IPS-NIHi7 (cell line): ENCODE measurements around the gene RSPH9.

ENCODE experiments used
- DNase-seq: peaks from one replicate; pipeline ENCODE4 v3.0.0; 2012; ENCODE audit warnings: mixed read lengths; ENCODE audit errors: extremely low spot score

RSPH9 gene

DNA sequence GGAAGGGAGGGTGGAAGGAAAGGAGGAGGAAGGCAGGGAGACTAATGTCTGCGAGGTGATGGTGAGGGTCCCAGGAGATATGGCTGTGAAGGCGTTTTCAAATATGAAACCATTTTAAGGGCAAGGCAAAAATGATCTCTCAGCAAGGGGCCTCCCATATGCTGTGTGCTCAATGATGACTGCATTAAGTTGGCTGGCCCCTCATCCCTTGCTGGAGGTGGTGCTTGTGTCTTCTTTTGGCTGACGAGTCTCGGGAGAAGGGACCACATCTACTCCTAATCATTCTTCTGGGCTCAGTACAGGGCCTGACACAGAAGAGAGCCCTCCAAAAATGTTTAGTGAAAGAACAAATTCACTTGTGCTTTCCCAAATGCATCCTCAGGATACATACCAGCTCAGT, 65.7 kb downstream of the RSPH9 start:
- DNase-seq, result no peak

DNA sequence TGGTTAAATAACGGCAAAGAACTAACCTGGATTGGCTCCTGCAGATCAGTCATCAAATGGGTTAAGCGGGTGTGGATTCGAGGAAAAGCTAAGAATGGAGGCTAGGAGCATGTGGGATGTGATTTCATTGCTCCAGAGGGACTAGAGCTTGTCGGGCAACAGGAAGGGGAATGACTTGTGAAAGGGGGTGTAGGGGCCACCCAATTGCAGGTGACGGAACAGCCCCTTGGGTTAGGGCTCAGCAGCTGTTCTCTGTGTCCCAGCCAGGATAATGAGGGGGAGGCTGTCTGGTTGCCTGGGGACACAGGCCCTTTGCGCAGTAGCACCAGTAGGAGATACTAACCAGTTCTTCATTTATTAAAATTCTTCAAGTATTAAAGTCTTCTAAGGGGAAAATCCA, 67.7 kb downstream of the RSPH9 start:
- no peak for DNase-seq

DNA sequence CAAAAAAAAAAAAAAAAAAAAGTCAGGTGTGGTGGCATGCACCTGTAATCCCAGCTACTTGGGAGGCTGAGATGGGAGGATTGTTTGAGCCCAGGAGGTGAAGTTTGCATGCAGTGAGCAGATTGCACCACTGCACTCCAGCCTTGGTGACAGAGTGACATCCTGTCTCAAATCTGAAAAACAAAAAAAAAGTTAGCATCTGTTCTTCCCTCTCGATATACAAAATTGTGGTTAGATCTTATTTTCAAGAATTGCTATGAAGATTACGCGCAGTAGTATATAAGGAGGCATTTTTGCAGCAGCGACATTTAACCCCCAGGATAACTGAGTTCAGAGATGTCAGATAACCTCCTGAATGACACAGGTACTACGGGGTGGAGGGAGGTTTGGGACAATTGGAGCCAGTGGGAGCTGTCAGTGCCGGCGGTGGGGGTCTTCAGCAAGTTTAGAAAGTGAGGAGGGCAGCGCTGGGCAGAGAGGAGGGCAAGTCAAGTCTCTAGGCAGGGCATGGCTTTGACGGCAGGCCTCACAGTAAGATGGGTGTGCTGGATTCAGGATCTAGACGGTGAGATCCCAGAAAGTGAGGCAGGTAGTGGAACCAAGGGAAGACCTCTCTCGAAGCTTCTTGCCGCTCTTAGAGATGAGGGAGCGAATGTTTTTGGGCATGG, 68.9 kb downstream of the RSPH9 start:
- DNase-seq, result no peak

DNA sequence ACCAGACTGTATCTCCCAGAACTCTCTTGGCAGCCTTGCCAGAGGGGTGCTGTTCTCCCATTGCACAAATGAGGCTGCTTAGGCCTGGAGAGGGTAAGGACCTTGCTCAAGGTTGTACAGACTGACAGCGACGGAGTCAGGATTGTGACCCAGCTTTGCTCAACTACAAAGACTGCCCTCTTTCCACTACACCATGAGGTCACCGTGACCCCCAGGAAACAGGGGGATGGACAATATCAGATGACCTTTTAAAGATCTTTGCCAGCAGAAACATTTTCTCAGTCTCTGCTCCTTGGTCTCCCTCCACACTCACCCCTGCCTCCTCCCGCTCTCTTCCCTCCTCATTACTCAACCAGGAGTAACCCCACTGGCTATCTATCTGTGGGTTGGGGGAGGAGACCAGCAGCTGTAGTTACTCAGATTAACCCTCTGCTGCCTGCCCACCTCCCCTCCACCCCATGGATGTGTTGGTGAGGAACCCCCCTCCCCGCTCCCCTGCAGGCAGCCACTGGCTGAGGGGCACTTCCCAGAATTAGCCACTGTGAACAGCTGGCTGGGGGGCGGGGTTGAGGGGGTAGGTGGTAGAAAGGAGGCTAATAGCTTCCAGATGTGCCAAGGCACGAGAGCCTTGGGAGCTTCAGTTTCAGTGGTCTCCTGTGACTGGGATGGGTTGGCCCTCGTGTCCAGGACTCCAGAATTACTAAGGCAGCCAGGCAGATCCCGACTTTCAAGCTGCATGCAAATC, 69.6 kb downstream of the RSPH9 start:
- peak; percentile 52 for DNase-seq

DNA sequence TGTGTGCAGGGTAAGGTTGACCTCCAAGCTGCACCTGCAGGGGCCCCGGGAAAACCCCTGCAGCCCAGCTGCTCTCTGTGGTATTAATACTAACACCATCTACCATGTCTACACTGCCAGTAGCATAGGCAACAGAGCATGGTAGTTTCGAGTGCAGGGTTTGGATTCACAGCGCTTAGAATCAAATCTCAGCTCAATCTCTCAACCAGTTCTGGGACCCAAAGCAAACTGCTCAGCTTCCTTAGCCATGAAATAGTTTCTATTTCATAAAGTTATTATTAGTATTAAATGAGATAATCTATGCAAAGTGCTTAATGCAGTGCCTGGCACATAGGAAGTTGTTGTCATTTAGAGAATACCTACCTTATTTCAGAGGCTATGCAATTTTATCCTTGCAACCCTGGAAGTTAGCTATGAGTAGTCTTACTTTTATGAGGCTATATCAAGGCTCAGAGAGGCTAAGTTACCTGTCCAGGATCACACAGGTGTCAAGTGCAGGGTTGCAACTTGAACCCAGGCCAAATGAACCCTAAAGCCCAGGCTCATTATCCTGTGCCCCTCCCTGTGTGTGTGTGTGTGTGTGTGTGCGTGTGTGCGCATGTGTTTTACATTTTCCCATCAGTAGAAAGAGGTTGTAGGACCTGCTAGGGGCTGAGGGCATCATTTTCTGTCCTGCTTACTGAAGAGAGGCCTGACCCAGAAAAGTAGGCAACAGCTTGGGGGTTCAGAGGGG, 70.4 kb downstream of the RSPH9 start:
- DNase-seq, result no peak

DNA sequence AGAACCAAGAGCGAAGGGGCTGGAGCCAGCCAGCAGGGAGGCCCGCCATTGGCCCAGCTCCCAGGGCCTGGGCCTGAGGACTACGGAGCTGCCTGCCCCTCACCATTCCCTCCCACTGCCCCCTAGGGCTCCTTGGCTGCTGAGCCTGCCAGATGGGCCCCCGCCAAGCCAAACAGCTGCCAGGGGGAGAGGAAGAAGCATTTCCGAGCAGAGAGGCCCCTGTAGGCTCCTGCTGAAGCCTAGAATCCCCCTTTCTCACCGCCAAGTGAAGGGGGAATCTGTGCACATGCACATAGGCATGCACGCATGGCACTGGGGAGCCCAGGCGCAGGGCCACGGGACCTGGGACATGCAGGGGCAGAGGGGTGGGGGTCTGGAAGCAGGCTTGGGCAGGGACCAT, 71.3 kb downstream of the RSPH9 start:
- no peak for DNase-seq

DNA sequence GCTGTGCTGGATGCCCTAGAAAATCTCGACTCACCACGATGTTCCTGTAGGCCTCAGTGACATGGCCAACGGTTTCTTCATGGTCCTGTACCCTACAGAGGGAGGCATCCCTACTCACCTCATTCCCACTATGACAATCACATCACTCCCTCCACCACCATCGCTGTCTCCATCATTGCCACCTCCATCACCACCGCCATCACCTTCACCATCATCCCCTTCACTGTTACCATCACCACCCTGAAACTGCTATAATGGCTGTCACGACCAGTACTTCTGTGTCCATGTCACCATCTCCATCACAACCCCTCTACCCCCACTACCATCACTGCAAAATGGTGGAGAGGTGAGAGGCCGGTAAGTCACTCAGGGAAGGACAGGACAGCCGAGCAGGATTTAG, 72.6 kb downstream of the RSPH9 start:
- no peak for DNase-seq

DNA sequence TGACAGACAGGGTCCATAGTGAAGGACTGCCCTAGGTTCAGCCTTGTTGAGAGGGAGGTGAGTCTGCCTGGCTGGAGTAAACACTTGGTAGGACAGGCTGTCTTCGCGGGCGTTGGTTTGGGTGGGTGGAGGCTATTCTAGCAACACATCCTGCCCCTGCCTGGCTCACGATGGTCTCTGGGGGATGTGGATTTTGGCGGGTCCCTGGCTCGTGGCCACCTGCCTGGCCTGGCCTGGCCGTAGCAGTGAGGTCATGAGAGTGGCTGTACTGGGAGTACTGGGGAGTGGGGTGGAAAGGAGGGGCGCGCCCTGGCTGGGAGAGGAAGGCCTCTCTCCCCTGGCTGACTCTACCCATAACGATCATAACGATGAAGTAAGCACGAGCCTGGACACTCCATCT, 73.0 kb downstream of the RSPH9 start:
- no peak for DNase-seq

DNA sequence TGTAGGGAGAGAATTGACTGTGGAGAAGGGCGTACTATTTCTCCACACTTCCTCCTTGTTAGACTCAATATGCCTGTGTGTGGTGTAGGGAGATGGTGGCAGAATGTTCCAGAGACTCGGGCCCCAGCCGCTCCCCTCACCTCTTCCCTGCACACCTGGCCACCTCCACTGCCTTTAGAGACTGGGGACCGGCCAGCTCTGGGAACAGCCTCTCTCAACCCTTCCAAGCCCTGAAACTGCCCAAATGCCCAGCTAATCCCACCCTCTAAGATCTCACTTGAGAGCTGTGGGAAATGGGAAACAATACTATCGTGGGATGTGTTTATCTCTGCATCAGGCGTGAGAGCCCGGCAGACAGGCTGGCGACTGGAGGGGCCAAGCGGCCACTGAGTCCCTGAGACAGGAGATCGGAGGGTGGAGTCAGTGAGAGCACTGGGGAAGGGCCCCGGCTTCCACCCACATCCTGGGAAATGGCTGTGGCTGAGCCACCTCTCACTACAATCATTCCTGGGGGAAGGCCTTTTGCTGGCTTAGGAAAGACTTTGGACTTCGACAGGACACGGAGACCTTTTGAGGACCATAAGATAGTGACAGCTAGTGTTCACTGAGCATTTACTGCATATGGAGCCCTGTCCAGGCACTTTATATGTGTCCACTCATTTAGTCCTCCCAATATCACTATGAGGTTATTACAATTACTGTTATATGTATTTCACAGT, 73.7 kb downstream of the RSPH9 start:
- no peak for DNase-seq

DNA sequence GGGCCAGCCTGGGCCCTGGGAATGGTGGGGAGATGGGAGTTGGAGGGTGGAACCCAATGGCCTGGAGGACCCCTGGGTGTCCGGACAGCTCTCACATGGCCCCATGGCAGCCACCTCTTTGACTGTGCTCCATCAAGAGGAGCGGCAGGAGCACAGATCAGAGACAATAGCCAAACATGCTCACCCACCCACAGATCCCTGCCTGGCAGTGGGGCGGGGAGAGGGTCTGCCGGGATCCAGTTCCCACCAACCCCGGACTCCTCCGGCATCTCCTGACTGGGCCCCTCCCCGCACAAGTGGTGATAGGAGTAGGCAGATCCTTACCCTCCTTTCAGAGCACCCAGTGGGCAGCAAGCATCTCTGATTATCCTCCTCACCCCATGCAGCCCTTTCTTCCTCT, 74.7 kb downstream of the RSPH9 start:
- DNase-seq, result no peak

DNA sequence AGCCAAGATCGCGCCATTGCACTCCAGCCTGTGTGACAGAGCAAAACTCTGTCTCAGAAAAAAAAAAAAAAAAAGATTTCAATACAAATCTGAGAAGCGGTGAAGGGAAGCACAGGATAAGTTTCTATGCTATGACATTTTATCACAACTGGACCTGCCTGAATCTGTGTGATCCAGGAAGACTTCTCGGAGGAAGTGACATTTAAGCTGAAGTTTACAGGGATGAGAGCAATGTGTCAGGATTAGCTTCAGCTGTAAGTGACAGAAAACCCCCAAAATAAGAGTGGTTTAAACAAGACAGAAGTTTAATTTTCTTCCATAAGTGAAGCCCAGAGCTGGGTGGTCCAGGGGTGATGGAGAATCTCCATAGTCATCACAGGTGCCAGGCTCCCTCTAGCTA, 76.2 kb downstream of the RSPH9 start:
- no peak for DNase-seq
